COLO829 (cell line): ENCODE data around the gene MAD1L1.
"Not testable (repeated sequence)": the region's sequence is repeated elsewhere in the genome, so short reads cannot be mapped to it uniquely, and the experiment has no call there.

ENCODE experiments used
- DNase-seq: peaks from one replicate; pipeline ENCODE4 v3.0.0; 2012; ENCODE audit warnings: low spot score

MAD1L1 gene

DNA sequence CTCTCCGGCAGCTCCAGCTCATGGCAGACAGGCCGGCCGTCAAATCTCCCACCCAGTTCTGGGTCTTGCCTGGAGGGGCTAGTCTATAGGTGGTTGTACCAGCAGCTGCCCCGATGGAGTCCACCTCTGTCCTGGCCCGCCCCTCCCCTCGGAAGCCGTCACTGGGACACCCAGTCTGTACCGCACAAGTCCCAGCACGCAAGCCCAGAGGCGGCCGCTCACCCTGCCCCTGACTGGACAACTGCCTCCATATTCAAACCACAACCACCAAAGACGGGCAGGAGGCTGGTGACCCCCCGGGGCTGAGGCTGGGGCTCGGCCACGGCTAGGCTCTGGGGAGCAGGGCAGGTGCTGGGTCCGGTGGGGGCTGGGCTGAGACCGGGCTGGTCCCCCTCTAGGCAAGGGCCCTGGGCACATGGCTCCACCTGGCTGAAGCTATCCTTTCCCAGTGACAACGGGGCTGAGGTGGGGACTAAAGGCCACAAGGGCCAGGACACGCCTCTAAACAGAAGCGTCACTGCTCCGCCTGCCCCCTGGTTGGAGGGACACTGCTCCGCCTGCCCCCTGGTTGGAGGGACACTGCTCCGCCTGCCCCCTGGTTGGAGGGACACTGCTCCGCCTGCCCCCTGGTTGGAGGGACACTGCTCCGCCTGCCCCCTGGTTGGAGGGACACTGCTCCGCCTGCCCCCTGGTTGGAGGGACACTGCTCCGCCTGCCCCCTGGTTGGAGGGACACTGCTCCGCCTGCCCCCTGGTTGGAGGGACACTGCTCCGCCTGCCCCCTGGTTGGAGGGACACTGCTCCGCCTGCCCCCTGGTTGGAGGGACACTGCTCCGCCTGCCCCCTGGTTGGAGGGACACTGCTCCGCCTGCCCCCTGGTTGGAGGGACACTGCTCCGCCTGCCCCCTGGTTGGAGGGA, 371.6 kb downstream of the MAD1L1 start:
- not testable (repeated sequence) for DNase-seq

DNA sequence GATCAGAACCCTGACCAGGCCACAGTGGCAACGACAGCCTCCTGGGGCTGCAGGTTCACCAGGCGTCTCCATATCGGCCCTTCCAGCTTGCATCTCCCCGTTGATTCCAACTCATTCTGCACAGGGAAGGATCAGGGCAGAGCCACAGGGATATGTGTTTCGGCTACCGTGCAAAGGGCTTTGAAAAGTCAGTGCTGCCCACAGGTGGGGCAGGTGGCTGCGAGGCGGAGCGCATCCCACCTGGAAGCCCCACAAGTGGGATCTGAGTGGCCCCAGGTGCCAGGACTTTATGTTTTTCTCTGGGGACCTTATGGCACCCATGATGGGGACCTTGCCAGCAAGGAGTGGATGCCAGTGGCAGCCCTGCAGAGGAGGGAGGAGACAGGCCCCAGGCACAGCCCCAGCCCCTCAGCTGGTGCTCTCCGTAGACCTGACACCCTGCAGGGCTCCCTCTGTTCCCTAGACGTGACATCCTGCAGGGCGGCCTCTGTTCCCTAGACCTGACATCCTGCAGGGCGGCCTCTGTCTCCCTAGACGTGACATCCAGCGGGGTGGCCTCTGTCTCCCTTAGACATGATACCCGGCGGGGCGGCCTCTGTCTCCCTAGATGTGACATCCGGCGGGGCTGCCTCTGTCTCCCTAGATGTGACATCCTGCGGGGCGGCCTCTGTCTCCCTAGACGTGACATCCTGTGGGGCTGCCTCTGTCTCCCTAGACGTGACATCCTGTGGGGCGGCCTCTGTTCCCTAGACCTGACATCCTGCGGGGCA, 373.3 kb downstream of the MAD1L1 start:
- DNase-seq: no peak

DNA sequence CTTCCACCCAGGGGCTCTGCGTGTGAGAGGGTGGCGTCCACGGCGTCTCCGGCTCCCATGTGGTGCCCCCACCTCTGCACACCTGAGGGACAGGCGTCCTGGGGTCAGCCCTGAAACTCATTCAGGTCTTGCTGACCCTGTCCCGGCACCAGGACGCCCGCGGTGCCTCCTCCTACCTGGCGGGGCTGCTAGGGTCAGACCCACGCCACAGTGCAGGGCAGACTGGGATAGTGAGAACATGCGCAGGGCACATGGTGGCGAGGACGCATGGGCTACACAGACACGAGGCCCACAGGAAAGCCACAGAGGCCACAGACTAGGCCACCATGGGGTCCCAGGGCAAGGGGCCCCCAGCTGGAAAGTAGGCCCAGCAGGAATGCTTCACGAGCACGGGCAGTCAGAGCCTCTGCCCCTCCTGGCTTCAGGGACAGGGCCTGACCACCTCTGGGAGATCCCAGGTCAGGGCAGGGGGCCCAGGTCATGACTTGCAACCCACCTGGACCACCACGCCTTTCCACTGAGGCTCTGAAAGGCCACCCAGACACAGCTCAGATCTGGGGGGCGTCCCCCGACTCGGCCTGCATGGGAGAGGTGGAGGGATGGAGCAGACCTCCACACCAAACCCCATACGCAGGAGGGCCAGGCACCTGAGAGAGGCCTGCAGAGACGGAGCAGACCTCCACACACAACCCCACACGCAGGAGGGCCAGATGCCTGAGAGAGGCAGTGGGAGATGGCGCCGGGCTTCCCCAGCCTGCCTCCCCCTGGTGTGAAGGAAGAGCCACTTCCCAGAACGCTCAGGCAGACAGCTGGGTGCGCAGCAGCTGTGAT, 374.1 kb downstream of the MAD1L1 start:
- no peak for DNase-seq

GRCh38 chr7:1857487-1858421, 375.0 kb downstream of the MAD1L1 start:
- DNase-seq: no peak

GRCh38 chr7:1856888-1857441, 375.8 kb downstream of the MAD1L1 start:
- no peak for DNase-seq

DNA sequence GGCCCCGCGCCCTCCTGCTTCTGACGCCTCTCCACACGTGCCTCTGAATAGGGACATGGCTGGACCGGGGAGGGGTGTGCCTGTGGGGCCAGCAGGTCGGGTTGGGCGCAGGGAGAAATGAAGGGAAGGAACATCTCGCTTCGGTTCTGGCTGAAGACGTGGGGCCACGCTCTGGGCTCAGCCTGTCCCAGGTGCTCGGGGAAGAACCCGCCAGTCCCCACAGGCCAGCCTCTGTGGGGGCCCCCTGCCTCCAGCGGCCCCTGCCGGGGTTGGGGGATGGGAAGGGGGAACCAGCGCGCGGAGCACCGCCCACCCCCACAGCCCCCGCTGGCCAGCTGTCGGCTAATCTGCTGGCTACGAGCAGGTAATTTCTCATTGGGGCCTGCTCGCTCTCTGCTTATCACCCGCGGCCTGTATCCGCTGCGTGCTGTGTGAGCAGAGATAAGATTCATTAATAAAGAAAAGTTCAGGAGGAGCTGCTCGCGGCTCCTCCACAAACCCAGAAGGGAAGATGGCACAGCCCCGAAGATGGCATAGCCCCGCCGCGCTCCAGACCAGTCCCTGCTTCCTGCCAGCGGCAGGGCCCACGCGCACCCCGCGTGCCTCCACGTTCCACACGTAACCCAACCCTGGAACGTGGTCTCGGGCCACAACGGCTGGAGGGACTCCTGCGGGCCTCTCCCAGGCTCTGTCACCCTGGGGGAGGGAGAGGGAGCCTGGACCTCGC, 376.4 kb downstream of the MAD1L1 start:
- DNase-seq: no peak

DNA sequence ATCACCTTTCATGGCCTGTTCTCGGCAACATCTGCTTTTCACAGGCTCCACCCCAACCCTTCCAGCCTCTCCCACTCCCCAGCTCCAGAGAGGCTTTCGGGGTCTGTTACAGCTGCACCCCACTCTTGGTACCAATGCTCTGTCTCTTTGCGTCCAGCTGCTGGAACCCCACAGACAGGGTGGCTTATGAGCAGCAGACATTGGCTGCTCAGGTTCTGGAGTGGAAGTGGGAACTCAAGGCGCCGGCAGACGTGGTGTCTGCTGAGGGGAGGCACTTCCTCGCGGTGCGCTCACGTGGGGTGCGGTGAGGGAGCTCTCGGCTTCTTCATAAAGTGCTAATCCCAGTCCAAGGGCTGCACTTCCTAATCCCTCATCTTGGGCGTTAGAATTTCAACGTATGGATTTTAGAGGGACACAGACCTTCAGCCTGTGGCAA, 377.0 kb downstream of the MAD1L1 start:
- DNase-seq: no peak

DNA sequence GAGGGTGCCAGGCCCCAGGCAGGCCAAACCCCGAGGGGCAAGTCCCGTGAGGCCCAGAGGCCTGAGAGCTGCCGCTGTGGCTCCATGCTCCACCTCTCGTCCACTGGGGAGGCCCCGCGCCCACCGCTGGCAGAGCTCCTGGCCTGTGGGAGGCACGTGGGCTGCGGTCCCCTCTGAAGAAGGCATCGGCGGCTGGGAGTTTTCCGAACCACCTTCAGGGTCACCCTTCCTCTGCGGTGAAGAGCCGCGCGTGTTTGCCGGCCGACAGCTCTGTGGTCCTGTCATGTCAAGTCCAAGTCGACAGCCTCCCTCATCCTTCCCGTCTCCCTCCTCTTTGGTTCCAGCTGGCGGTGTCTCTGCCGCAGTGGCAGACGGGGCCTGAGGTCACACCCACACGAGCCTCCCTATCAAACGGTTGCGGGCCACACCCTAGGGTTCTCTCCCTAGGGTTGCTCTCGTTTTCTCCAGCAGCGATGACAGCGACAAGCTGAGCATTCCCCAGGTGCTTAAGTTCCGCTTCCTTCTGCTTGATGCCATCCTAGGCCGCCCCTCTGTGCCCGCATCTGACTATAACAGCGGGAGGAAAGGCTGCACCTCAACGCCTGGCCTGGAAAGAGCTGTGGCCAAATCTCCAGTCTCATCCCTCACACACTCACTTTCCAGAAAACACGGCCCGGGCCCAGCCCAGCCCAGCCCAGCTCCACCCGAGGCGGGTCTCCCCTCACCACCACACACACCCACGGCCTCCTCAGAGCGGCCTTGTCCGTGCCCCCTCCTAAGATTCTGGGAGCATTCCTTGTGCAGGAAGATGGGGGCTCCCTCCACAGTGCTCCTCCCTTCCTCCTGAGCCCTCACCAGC, 377.6 kb downstream of the MAD1L1 start:
- DNase-seq: no peak

DNA sequence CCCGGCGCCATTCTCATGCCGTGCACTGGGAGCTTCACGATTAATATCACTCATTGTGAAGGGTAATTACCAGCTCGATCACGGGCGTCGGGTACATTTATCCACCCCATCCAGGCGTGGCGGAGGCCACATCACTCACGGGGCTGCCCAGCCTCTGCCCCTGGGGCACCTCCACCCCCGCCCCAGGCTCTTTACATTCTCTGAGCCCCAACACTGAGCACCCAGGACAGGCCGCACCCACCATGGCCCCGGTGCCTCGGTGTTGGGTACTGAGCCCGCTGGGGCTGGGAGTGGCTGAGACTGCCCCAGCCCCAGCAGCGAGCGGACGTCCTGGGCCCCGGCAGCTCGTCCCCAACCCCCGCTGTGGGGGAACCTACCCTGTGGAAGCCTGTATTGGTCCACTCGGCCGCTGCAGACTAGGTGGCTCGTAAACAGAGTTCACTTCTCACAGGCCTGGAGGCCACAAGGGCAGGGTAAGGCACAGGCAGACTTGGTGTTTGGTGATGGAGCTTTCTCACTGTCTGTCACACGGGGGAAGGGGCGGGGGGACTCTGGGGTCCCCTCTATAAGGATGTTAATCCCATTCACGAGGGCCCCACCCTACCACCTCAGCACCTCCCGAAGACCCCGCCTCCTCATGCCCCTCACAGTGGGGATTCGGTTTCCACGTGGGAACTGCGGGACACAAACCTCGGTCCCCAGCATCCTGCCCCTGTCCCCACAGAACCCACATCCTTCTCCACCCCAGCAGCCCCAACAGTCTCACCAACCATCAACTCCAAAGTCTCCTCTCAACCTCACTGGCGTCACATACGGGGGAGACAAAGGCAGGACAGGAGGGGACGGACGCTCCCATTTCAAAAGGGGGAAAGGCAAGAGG, 378.5 kb downstream of the MAD1L1 start:
- DNase-seq: no peak

GRCh38 chr7:1853431-1853985, 379.2 kb downstream of the MAD1L1 start:
- no peak for DNase-seq

DNA sequence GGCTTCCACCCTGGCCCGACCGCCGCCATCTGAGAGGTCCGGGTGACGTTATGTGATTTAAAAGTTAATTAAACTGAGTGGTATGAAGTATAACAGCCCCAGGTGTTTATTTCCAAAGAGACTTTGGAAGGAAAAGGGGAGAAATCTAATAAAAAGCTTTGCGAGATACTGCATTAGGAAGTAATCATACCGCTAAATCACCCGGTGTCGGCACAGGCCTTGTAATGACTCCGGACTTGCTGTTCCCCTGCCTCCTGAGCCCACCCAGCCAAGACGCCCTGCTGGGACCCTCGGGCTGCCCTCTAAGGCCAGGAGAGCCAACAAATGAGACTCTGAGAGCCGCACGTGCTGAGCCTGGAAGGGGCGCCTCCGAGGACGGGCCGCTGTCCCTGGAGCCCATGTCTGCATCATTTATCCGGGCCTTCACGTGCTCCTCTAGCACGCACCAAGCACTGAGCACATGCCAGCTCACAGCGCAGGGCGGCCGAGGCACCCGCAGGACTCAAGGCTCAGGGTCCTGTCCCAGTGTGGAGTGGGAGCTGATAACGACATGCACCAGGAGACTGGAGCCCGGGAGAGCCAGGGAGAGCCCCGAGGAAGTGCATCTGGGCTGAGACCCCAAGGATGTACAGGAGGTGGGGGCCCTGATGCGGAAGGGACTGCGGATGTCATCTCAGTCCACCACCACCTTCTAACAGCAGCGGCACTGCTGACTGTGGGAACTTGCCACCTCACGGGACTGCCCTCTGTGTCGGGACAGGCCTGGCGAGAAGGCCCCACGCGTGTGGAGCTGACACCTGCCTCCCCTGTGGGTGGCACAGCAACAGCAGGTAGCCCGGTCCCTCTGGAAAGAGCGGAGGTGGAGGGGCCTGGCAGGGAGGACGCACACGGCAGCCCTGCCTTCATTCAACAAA, 380.0 kb downstream of the MAD1L1 start:
- DNase-seq: no peak

- DNase-seq: no peak
Observed at GRCh38 chr7:1851721-1852516, 380.8 kb downstream of the MAD1L1 start.

- DNase-seq: no peak
Observed at GRCh38 chr7:1850976-1851571, 381.7 kb downstream of the MAD1L1 start.

DNA sequence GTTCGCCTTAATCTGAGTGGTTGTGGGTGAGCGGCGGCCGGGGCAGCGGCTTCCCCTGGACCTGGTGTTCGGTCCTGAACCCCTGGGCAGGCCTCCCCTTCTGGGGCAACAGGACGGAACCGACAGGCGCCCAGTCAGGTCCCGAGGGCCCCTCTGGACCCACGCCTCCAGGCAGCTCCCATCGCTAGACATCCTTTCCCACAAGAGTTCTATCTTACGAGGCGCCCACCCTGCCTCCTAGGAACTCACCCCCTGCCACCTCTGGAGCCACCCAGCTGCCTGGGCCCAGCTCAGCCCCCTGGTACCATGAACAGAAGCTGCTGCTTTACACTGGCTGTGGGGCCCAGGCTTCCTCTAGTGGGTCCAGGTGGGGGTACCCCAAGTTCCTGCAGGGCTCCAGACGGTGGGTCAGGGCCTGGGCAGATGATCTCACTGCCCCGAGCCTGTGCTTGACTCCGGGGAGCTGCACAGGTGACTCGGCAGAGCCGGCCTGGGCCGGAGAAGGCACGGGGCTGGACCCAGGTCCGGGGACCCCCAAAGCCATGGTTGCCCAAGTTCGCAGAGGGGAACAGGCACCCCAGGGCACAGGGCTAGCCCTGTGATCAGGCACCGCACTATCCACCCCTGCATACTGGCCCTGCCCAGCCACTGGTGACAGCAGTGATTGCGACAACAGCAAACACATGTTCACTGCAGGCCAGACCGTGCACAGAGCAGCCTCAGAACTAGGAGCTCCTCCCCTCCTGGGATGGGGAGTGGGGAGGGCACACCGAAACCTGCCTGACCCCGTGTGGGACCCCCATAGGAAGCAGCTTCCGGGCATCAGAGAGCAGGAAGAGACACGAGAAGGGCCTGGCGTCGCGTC, 382.4 kb downstream of the MAD1L1 start:
- no peak for DNase-seq
